GM19099 (cell line): Measurements from ENCODE around the gene SEMA4G.

Experiments
- POLR2A ChIP-seq: IDR thresholded peaks from 3 replicates; pipeline ENCODE4 v1.6.1; 2011; ENCODE audit warnings: low read depth; ENCODE audit not compliant: insufficient read length; ENCODE audit errors: extremely low read depth

The SEMA4G gene

DNA sequence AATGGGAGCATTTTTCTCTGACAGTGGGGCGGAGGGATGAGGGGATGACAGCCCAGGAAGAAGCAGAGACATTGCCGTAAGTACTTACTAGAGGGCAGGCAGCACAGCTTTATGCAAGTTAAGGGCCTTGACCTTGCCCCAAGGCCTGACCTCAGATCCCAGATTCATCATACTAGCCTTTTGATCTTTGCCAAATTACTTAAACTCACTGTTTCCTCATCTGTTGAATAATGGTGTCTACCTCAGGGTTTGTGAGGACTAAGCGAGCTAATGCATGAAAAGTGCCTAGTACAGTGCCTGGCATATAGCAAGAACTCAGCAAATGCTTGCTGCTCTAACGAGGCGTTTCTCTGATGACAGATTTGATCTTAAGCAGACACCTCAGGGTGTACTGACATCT lies 3.5 kb upstream of the SEMA4G start:
- no peak for TF ChIP-seq POLR2A

DNA sequence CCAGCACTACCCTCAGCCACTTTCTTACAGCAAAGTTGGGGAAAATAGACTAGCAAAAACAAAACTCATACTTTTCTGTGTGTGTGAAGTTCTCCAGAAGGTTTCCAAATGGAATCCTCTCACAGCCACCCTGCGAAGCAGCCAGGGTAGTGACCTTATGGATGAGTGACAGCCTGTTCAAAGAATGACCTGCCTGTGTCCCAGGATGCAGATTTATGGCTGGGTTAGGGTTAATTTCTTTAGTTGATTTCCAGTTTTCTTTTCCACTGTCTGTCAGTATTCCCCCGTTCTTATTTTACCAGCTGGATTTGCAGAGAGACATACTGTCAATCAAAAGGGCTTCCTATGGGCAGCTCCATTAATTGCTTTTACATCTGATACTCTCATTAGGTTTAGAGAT lies 2.4 kb upstream of the SEMA4G start:
- TF ChIP-seq POLR2A: no peak

DNA sequence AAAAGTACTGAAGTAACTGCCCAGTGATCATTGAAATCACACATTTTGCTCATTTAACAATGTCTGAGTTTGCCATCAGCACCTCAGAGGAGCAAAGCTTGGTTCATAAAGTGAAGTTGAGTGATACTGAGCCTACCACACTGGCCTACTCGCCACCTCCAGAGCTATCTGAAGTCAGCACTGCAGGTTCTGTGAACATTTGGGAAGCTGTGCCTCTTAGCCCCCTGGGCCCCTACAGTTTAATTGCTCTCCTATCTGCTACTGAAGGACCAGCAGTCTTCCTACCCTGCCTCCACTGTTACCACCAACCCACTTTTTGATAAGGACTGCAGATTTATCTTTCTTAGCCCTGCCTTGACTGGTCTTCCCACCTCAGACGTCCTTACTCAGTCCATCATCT lies 2.0 kb upstream of the SEMA4G start:
- no peak for TF ChIP-seq POLR2A

DNA sequence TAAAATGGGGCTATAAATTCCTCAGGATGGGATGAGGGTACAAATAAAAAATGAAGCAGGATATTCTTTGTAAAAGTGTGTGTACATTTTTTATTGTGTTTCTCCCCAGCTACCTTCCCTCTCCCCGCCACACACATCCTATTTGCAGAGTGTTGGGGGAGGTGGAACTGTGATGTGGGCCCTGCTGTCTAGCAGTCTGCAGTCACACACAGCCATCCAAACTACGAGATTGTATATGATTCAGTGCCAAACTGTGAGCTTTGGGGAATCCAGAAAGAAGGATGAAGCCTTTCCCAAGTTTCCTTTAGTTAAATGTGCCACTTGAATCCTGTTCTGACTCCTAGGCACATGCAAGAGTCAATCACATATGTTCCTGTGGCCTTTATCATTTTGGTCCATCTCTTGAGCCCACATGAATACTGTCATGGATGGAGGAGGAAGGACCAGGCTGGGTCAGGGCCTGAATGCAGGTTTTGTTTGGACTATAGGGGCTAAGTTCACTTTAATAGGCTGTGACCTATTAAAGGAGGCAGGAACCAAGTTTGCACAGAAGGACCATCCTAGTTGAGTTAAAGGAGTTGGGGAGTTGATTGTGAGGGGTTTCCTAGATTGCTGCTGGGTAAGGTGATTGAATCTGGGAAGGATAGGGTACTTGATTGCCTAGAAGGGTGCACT lies 1.1 kb upstream of the SEMA4G start:
- no peak for TF ChIP-seq POLR2A

- TF ChIP-seq POLR2A: no peak
Measured at GRCh38 chr10:100968863-100969186, 479 bp upstream of the SEMA4G start.

DNA sequence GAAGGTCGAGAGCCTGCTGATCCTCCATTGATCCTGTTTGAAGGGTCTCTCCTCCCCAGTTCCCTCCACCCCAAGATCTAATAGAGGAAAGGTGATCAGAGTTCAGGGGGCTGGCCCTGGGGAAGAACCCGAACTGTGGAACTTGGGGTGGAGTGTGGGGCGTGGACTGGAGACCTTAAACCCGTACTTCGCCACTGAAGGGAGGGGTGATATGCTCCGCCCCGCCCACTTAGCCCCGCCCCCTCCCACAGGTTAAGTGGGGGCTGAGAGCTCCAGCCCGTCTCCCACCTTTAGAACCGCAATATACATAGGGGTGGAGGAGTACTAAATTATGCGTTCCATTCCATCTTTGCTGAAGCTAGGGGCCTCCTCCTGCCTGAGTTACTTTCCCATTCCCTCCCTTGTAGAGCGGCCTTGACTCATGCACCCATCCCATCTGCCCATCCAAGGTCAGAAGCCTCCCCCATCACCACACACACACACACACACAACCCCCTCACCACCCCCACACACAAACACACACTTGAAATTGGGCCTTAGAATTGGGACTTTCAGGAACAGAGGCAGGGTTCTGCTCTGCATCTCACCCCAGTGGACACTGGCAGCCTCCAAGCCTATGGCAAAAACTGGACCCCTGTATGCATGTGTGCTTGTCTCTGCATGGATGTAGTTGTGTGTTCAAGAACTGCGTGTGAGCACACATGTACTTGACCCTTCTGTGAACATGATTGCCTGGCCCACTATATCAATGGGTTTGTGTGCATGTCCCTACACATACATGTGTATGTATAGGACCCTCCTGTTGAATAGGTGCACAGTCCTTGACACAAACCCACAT lies 991 bp downstream of the SEMA4G start:
- no peak for TF ChIP-seq POLR2A

- TF ChIP-seq POLR2A: no peak
Measured at GRCh38 chr10:100970914-100971811, 1.9 kb downstream of the SEMA4G start.

- no peak for TF ChIP-seq POLR2A
Measured at GRCh38 chr10:100972115-100972903, 3.0 kb downstream of the SEMA4G start.

GRCh38 chr10:100972904-100973535 lies 3.7 kb downstream of the SEMA4G start:
- TF ChIP-seq POLR2A: no peak

DNA sequence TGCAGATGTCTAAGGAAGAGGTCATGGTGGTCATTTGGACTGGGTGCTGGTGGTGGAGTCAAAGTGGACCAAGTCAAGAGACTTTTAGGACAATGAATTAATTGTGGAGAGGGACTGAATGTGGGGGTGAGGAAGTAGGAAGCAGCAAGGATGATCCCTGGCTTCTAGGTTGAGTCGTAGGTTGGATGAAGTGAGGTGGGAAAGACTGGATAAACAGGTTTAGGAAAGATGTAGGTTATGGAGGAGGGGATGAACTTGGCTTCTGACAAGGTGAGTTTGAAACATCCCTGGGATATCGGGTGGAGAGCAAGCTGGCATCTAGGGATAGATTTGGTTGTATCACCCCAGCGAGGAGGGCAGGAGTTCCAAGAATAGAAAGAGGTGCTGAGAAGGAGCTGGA lies 7.6 kb downstream of the SEMA4G start:
- no peak for TF ChIP-seq POLR2A

DNA sequence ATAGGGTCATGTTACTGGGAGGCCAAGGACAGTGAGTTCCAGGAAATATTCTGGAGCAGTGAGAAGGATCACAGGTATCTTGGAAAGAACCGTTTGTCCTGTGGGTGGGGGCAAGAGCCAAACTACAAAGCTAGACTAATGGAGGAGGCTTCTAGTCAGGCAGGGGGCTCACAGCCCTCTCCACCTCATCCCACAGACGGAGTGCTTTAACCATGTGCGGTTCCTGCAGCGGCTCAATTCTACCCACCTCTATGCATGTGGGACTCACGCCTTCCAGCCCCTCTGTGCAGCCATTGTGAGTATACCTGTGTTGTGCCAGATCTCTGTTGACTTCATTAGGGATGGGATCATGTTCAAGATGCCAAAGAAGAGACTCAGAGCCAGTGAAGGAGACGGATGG lies 8.1 kb downstream of the SEMA4G start:
- no peak for TF ChIP-seq POLR2A

DNA sequence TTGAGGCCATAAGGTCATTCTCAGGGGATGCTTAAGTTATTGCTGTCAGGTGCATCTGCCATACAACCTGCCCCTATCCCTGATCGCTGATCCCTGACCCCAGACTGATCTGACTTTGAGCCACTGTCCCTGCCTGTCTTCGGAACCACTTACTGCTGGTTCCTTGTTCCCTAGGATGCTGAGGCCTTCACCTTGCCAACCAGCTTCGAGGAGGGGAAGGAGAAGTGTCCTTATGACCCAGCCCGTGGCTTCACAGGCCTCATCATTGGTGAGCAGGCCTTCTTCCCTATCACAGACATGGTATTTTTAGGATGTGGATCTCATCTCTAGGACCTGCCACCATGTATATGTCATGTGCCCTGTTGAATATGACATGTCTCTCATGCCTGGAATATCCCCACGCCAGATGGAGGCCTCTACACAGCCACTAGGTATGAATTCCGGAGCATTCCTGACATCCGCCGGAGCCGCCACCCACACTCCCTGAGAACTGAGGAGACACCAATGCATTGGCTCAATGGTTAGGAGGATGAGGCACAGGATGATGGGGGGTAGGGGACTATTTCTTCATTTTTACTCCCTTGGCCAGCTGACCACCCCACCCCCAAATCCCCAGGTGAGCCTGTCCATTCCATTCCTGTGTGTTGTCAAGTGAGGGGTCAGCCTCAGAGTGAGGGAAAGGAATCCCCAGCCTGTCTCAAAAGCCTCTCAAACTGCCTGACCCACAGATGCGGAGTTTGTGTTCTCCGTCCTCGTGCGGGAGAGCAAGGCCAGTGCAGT lies 9.0 kb downstream of the SEMA4G start:
- TF ChIP-seq POLR2A: no peak

- TF ChIP-seq POLR2A: no peak
Measured at GRCh38 chr10:100978901-100979195, 9.5 kb downstream of the SEMA4G start.

- no peak for TF ChIP-seq POLR2A
Measured at GRCh38 chr10:100979791-100980272, 10.5 kb downstream of the SEMA4G start.
